Breast epithelium (tissue), 4 donors: Measurements from ENCODE around the gene TRPV6. TPM values are rescaled to one million over a fixed set of nuclear protein-coding genes. Genes with fewer than 3 reads are reported as not detected.

Experiments used
- DNase-seq, 2 donors: peaks; one replicate each; pipeline ENCODE4 v3.0.0-alpha.2; 2019; ENCODE audit warnings: low spot score in 2 of 2
- H3K27ac ChIP-seq, 2 donors: fragments of 200-600 bp; sonication (generic) in 1 of 2; one replicate each; pipeline ENCODE4 v1.5.1; 2016 to 2019; ENCODE audit warnings: mild to moderate bottlenecking in 1 of 2
- H3K27me3 ChIP-seq, 2 donors: fragments of 200-600 bp; sonication (generic) in 1 of 2; one replicate each; pipeline versions ENCODE4 v1.5.1 to v1.6.0; 2017 to 2019; ENCODE audit warnings: control low read depth in 1 of 2, mild to moderate bottlenecking in 1 of 2
- H3K36me3 ChIP-seq: fragments of 200-600 bp; one replicate; pipeline ENCODE4 v1.5.1; 2019
- H3K4me1 ChIP-seq, 2 donors: fragments of 200-600 bp; sonication (generic); one replicate each; pipeline ENCODE4 v1.5.1; 2016 to 2019; ENCODE audit warnings: control low read depth in 1 of 2
- H3K4me3 ChIP-seq, 3 donors: fragments of 200-600 bp; sonication (generic); 1 replicate in 2 of 3; 2 replicates in 1 of 3; pipeline ENCODE4 v1.5.1; 2016 to 2019; ENCODE audit warnings: mild to moderate bottlenecking in 3 of 3, moderate library complexity in 2 of 3
- H3K9me3 ChIP-seq, 2 donors: fragments of 200-600 bp; sonication (generic) in 1 of 2; one replicate each; pipeline ENCODE4 v1.5.1; 2016 to 2019; ENCODE audit warnings: control low read depth in 1 of 2
- POLR2A ChIP-seq: fragments of 450-650 bp; IDR thresholded peaks from one replicate; pipeline ENCODE4 v1.6.1; 2016; ENCODE audit warnings: antibody characterized with exemption, mild to moderate bottlenecking, moderate library complexity
- POLR2AphosphoS5 ChIP-seq, 3 donors: sonication (generic); formaldehyde crosslinking; IDR thresholded peaks; one replicate each; pipeline ENCODE4 v1.6.1; 2017; ENCODE audit warnings: antibody characterized with exemption in 3 of 3
- intact Hi-C: fragments of 100-400 bp; cut with DNase I; formaldehyde crosslinking; loops from one replicate; pipeline ENCODE4 v1.15.1; 2023; ENCODE audit warnings: low total_unique reads
- total RNA-seq, 3 donors: library from RNA; depleted of rRNA; stranded (reverse); fragments of >200 nt; gene quantifications; one replicate each; pipeline ENCODE4 v1.1.0, GENCODE V29; 2016
- TF ChIP-seq, protein P1 (sequence below), 3 donors: fragments of 450-650 bp; IDR thresholded peaks; one replicate each; pipeline ENCODE4 v1.5.1; 2016 to 2017; ENCODE audit warnings: antibody characterized with exemption in 3 of 3, mild to moderate bottlenecking in 3 of 3, moderate library complexity in 3 of 3

TRPV6 gene
- 10 to 100 TPM in 2 of 3 donors, under 1 TPM in 1; under 0.01 to 19.8 (median 13.4) TPM for total RNA-seq

DNA sequence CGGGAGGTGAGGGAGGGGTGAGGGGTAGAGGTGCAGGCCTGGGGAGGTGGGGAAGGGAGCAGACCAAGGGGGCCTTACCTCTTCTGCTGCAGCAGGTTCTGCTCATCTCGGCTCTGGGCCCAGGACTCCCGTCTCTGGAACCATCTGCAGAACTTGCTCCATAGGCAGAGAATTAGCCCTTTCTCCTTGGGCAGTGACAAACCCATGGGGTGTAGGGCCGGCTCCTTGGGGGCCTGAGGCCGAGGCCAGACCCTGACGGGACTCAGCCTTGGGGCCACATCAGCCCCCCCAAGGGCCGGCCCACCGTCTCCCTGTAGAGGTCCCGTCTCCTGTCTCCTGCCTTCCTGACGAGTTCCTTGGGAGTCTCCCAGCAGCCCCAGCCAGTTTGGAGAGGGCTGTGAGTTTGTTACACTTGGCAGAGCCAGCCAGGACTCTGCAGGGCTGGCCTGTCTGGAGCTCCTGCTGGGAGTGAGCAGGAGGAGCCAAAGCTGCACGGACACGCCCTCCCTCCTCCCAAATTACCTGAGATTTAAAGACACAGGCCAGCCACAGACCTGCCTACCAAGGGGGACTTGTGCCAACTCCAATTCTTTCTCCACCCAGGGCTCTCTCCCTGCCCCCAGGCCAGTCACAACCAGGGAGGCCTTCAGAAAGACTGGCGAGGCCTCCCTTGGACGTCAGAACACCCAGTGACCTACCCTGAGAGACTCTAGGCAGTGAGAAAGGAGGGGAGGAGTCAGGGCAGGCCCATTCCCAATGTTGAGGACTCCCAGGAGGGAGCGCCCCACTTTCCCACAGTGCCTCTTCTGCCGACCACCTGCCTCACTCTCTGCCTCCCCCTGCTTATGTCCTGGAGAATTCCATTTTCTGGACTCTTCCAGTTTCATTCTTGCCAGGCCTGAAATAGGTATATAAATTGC, at the start of gene TRPV6:
Gene TRPV6 (minus strand): TSS at position 435 of the 920 bp plus-strand sequence.
- H3K27me3 ChIP-seq = no peaks in the 10 kb centered on the region
- intact Hi-C loops = no loop called here
- no peaks in the 10 kb centered on the region for H3K4me1 ChIP-seq
- no peaks in the 10 kb centered on the region for H3K9me3 ChIP-seq
- H3K4me3 ChIP-seq = peak within 1 kb of the TSS in 2 of 3 donors; percentile 51 to 61
- peak within 1 kb of the TSS; percentile 32 to 75 for H3K27ac ChIP-seq
- no peaks in the 10 kb centered on the region for H3K36me3 ChIP-seq
- DNase-seq = peak; percentile 73 to 83
- TF ChIP-seq POLR2AphosphoS5 (IDR thresholded peaks at IDR 0.05) = no peak
- TF ChIP-seq POLR2A = no peak
- TF ChIP-seq, protein P1, sequence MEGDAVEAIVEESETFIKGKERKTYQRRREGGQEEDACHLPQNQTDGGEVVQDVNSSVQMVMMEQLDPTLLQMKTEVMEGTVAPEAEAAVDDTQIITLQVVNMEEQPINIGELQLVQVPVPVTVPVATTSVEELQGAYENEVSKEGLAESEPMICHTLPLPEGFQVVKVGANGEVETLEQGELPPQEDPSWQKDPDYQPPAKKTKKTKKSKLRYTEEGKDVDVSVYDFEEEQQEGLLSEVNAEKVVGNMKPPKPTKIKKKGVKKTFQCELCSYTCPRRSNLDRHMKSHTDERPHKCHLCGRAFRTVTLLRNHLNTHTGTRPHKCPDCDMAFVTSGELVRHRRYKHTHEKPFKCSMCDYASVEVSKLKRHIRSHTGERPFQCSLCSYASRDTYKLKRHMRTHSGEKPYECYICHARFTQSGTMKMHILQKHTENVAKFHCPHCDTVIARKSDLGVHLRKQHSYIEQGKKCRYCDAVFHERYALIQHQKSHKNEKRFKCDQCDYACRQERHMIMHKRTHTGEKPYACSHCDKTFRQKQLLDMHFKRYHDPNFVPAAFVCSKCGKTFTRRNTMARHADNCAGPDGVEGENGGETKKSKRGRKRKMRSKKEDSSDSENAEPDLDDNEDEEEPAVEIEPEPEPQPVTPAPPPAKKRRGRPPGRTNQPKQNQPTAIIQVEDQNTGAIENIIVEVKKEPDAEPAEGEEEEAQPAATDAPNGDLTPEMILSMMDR (IDR thresholded peaks at IDR 0.05) = no peak

DNA sequence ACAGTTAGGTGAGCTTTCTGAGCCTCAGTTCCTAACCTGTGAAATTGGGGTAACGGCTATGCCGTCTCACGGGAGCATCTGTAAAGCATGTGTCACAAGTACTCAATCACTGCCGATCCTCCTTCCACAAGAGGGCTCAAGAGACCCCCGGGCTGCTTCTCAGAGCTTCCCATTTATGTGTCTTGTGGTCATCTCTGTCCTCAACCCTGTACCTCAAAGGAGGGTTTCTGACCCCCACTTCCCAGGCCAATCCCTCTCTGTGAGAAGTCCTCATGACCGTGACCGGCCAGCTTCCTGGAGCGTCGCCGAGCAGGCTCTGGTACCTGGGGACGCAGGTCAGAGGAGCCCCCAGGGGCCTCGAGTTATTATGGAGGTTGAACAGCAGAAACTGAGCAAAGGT, 48.5 kb upstream of the TRPV6 start:
- Histone ChIP-seq H3K4me3 (no peak overlapping the region), H3K27me3 (no peaks in the 10 kb centered on the region), H3K4me1 (no peaks in the 10 kb centered on the region), H3K36me3 (no peaks in the 10 kb centered on the region), H3K27ac (no peak overlapping the region), H3K9me3 (no peaks in the 10 kb centered on the region)
- intact Hi-C loops = no loop called here
- TF ChIP-seq, protein P1 (IDR thresholded peaks at IDR 0.05) = no peak
- no peak for TF ChIP-seq POLR2A
- no peak for TF ChIP-seq POLR2AphosphoS5 (IDR thresholded peaks at IDR 0.05)
- DNase-seq = no peak

DNA sequence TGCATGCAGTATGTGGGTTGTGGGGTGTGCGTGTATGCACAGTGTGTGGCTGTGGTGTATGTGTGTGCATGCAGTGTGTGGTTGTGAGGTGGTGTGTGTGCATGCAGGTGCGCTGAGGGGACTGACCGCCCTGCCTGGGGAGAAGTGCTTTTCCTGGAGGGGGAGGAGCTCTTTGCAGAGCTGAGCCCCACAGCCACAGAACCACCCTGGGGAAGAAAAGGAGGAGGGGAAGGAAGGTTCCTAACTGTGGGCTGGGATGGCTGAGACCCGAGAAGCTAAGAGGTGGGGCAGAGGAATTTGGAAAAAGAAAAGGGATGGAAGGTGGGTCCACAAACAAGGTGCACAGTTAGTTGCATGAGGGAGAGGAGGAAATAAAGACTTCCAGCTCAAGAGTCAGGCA, 48.1 kb upstream of the TRPV6 start, which contains the start of gene TRPV5:
Gene TRPV5 (minus strand): TSS at position 123 of the 400 bp plus-strand sequence. CDS start 287 bp downstream, outside the sequence.
- Histone ChIP-seq H3K27ac (no peak within 1 kb of the TSS), H3K27me3 (no peaks in the 10 kb centered on the region), H3K4me3 (no peak within 1 kb of the TSS), H3K9me3 (no peaks in the 10 kb centered on the region), H3K36me3 (no peaks in the 10 kb centered on the region), H3K4me1 (no peaks in the 10 kb centered on the region)
- TF ChIP-seq POLR2A (no peak), POLR2AphosphoS5 (IDR thresholded peaks at IDR 0.05) (no peak)
- TF ChIP-seq, protein P1 (IDR thresholded peaks at IDR 0.05) = no peak
- intact Hi-C loops = no loop called here
- no peak for DNase-seq

DNA sequence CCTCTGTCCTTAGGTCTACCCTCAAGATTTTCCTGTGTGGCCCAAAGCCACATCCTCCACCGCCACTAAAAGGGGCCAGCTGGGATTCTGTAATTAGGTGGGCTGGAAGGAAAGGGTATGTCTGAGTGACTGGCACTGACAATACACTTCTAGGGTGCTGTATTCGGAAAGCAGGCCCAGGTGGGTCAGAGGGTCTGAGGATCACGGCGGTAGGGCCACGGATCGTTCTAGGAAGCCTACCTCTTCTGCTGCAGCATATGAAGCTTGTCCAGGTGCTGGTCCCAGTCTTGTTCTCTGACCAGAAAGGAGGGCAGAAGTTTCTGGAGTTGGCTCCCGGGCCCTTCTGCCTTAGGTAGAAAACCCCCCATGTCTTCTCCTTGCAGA, 47.5 kb upstream of the TRPV6 start:
- Histone ChIP-seq H3K4me3 (no peak overlapping the region), H3K9me3 (no peaks in the 10 kb centered on the region)
- intact Hi-C loops = no loop called here

More for the DNA sequence above, 47.5 kb upstream of the TRPV6 start:
- no peaks in the 10 kb centered on the region for H3K36me3 ChIP-seq
- TF ChIP-seq, protein P1 (IDR thresholded peaks at IDR 0.05) = no peak
- TF ChIP-seq POLR2A = no peak
- no peak for TF ChIP-seq POLR2AphosphoS5 (IDR thresholded peaks at IDR 0.05)
- no peak overlapping the region for H3K27ac ChIP-seq
- H3K27me3 ChIP-seq = no peaks in the 10 kb centered on the region
- DNase-seq = no peak
- H3K4me1 ChIP-seq = no peaks in the 10 kb centered on the region
